Measurements from ENCODE around the gene ETS2. TPM values are rescaled to one million over a fixed set of nuclear protein-coding genes. Genes with fewer than 3 reads are reported as not detected.
"Not testable (repeated sequence)": the region's sequence is repeated elsewhere in the genome, so short reads cannot be mapped to it uniquely, and the experiment has no call there.

The ETS2 gene
- total RNA-seq, 1 donor from 2014 or later, result 20.9 TPM

- no peak overlapping the region for H3K9ac ChIP-seq (ENCODE audit: low read depth in 1 of 3, low read length in 3 of 3)
- H3K4me1 ChIP-seq (ENCODE audit: control insufficient read depth in 3 of 3, insufficient read depth in 3 of 3, low read length in 3 of 3), result peaks cover 11 to 20% (median 13%) of the 10 kb centered on the region in 3 donors
- no peak overlapping the region for H3K4me3 ChIP-seq (ENCODE audit: low read length in 3 of 3)
- H3K27ac ChIP-seq (ENCODE audit: low read depth, low read length), result peak overlapping the region; percentile 61
- H3K27me3 ChIP-seq (ENCODE audit: control insufficient read depth in 3 of 3, insufficient read depth in 3 of 3, low read length in 3 of 3), result no peaks in the 10 kb centered on the region
- H3K9me3 ChIP-seq (ENCODE audit: control insufficient read depth in 3 of 3, low read length in 3 of 3), result no peaks in the 10 kb centered on the region
- H3K36me3 ChIP-seq (ENCODE audit: control insufficient read depth in 3 of 3, insufficient read depth in 3 of 3, low read length in 3 of 3), result peaks cover 57 to 65% (median 64%) of the 10 kb centered on the region in 3 donors
These were observed 17.1 kb downstream of the ETS2 start for GRCh38 chr21:38822778-38823238.

- H3K4me3 ChIP-seq (ENCODE audit: low read length in 3 of 3), result no peak overlapping the region
- peaks cover 11 to 20% (median 13%) of the 10 kb centered on the region in 3 donors for H3K4me1 ChIP-seq (ENCODE audit: control insufficient read depth in 3 of 3, insufficient read depth in 3 of 3, low read length in 3 of 3)
- H3K36me3 ChIP-seq (ENCODE audit: control insufficient read depth in 3 of 3, insufficient read depth in 3 of 3, low read length in 3 of 3), result peaks cover 48 to 56% (median 55%) of the 10 kb centered on the region in 3 donors
- no peaks in the 10 kb centered on the region for H3K27me3 ChIP-seq (ENCODE audit: control insufficient read depth in 3 of 3, insufficient read depth in 3 of 3, low read length in 3 of 3)
- peak overlapping the region; percentile 41 for H3K27ac ChIP-seq (ENCODE audit: low read depth, low read length)
- no peaks in the 10 kb centered on the region for H3K9me3 ChIP-seq (ENCODE audit: control insufficient read depth in 3 of 3, low read length in 3 of 3)
- H3K9ac ChIP-seq (ENCODE audit: low read depth in 1 of 3, low read length in 3 of 3), result no peak overlapping the region
These were observed 18.0 kb downstream of the ETS2 start for GRCh38 chr21:38823737-38824123.

- Histone ChIP-seq H3K4me1 (ENCODE audit: control insufficient read depth in 3 of 3, insufficient read depth in 3 of 3, low read length in 3 of 3) (peaks cover 11 to 20% (median 13%) of the 10 kb centered on the region in 3 donors), H3K9ac (ENCODE audit: low read depth in 1 of 3, low read length in 3 of 3) (peak overlapping the region in 1 of 3 donors; percentile 18), H3K27ac (ENCODE audit: low read depth, low read length) (peak overlapping the region; percentile 41), H3K4me3 (ENCODE audit: low read length in 3 of 3) (no peak overlapping the region), H3K27me3 (ENCODE audit: control insufficient read depth in 3 of 3, insufficient read depth in 3 of 3, low read length in 3 of 3) (no peaks in the 10 kb centered on the region), H3K9me3 (ENCODE audit: control insufficient read depth in 3 of 3, low read length in 3 of 3) (no peaks in the 10 kb centered on the region), H3K36me3 (ENCODE audit: control insufficient read depth in 3 of 3, insufficient read depth in 3 of 3, low read length in 3 of 3) (peaks cover 42 to 50% (median 49%) of the 10 kb centered on the region in 3 donors)
These were observed 18.5 kb downstream of the ETS2 start for GRCh38 chr21:38824124-38824822.

GRCh38 chr21:38825269-38825668 lies 19.5 kb downstream of the ETS2 start:
- no peak overlapping the region for H3K9ac ChIP-seq (ENCODE audit: low read depth in 1 of 3, low read length in 3 of 3)
- H3K4me1 ChIP-seq (ENCODE audit: control insufficient read depth in 3 of 3, insufficient read depth in 3 of 3, low read length in 3 of 3), result peaks cover 11 to 20% (median 13%) of the 10 kb centered on the region in 3 donors
- H3K4me3 ChIP-seq (ENCODE audit: low read length in 3 of 3), result no peak overlapping the region
- H3K27me3 ChIP-seq (ENCODE audit: control insufficient read depth in 3 of 3, insufficient read depth in 3 of 3, low read length in 3 of 3), result no peaks in the 10 kb centered on the region
- H3K36me3 ChIP-seq (ENCODE audit: control insufficient read depth in 3 of 3, insufficient read depth in 3 of 3, low read length in 3 of 3), result peaks cover 33 to 40% (median 39%) of the 10 kb centered on the region in 3 donors
- no peak overlapping the region for H3K27ac ChIP-seq (ENCODE audit: low read depth, low read length)
- H3K9me3 ChIP-seq (ENCODE audit: control insufficient read depth in 3 of 3, low read length in 3 of 3), result no peaks in the 10 kb centered on the region

GRCh38 chr21:38825921-38826320 lies 20.2 kb downstream of the ETS2 start:
- no peak overlapping the region for H3K4me3 ChIP-seq (ENCODE audit: low read length in 3 of 3)
- H3K9me3 ChIP-seq (ENCODE audit: control insufficient read depth in 3 of 3, low read length in 3 of 3), result no peaks in the 10 kb centered on the region
- H3K27ac ChIP-seq (ENCODE audit: low read depth, low read length), result no peak overlapping the region

GRCh38 chr21:38828111-38828510 lies 22.4 kb downstream of the ETS2 start:
- H3K27ac ChIP-seq (ENCODE audit: low read depth, low read length); H3K4me1 ChIP-seq (ENCODE audit: control insufficient read depth in 3 of 3, insufficient read depth in 3 of 3, low read length in 3 of 3); H3K27me3 ChIP-seq (ENCODE audit: control insufficient read depth in 3 of 3, insufficient read depth in 3 of 3, low read length in 3 of 3); H3K9me3 ChIP-seq (ENCODE audit: control insufficient read depth in 3 of 3, low read length in 3 of 3); H3K9ac ChIP-seq (ENCODE audit: low read depth in 1 of 3, low read length in 3 of 3); H3K4me3 ChIP-seq (ENCODE audit: low read length in 3 of 3): not testable (repeated sequence)
- peaks cover 5 to 13% (median 11%) of the 10 kb centered on the region in 3 donors for H3K36me3 ChIP-seq (ENCODE audit: control insufficient read depth in 3 of 3, insufficient read depth in 3 of 3, low read length in 3 of 3)

More at GRCh38 chr21:38825921-38826320, 20.2 kb downstream of the ETS2 start:
- Histone ChIP-seq H3K27me3 (ENCODE audit: control insufficient read depth in 3 of 3, insufficient read depth in 3 of 3, low read length in 3 of 3) (no peaks in the 10 kb centered on the region), H3K9ac (ENCODE audit: low read depth in 1 of 3, low read length in 3 of 3) (no peak overlapping the region), H3K4me1 (ENCODE audit: control insufficient read depth in 3 of 3, insufficient read depth in 3 of 3, low read length in 3 of 3) (peaks cover 9 to 16% (median 10%) of the 10 kb centered on the region in 3 donors), H3K36me3 (ENCODE audit: control insufficient read depth in 3 of 3, insufficient read depth in 3 of 3, low read length in 3 of 3) (peaks cover 27 to 34% (median 33%) of the 10 kb centered on the region in 3 donors)

GRCh38 chr21:38830671-38831525 lies 25.2 kb downstream of the ETS2 start:
- Histone ChIP-seq H3K27me3 (ENCODE audit: control insufficient read depth in 3 of 3, insufficient read depth in 3 of 3, low read length in 3 of 3) (no peaks in the 10 kb centered on the region), H3K4me1 (ENCODE audit: control insufficient read depth in 3 of 3, insufficient read depth in 3 of 3, low read length in 3 of 3) (peaks cover 0 to 8% (median 7%) of the 10 kb centered on the region in 3 donors), H3K36me3 (ENCODE audit: control insufficient read depth in 3 of 3, insufficient read depth in 3 of 3, low read length in 3 of 3) (no peaks in the 10 kb centered on the region), H3K9me3 (ENCODE audit: control insufficient read depth in 3 of 3, low read length in 3 of 3) (no peaks in the 10 kb centered on the region), H3K9ac (ENCODE audit: low read depth in 1 of 3, low read length in 3 of 3) (no peak overlapping the region), H3K4me3 (ENCODE audit: low read length in 3 of 3) (no peak overlapping the region), H3K27ac (ENCODE audit: low read depth, low read length) (no peak overlapping the region)

GRCh38 chr21:38831526-38832467 lies 26.1 kb downstream of the ETS2 start:
- H3K4me1 ChIP-seq (ENCODE audit: control insufficient read depth in 3 of 3, insufficient read depth in 3 of 3, low read length in 3 of 3), result peaks cover 0 to 8% (median 7%) of the 10 kb centered on the region in 3 donors
- H3K4me3 ChIP-seq (ENCODE audit: low read length in 3 of 3), result no peak overlapping the region
- H3K9me3 ChIP-seq (ENCODE audit: control insufficient read depth in 3 of 3, low read length in 3 of 3), result no peaks in the 10 kb centered on the region
- H3K9ac ChIP-seq (ENCODE audit: low read depth in 1 of 3, low read length in 3 of 3), result no peak overlapping the region
- H3K27ac ChIP-seq (ENCODE audit: low read depth, low read length), result peak overlapping the region; percentile 30
- H3K36me3 ChIP-seq (ENCODE audit: control insufficient read depth in 3 of 3, insufficient read depth in 3 of 3, low read length in 3 of 3), result no peaks in the 10 kb centered on the region
- no peaks in the 10 kb centered on the region for H3K27me3 ChIP-seq (ENCODE audit: control insufficient read depth in 3 of 3, insufficient read depth in 3 of 3, low read length in 3 of 3)

- no peaks in the 10 kb centered on the region for H3K9me3 ChIP-seq (ENCODE audit: control insufficient read depth in 3 of 3, low read length in 3 of 3)
- peaks cover 0 to 8% (median 7%) of the 10 kb centered on the region in 3 donors for H3K4me1 ChIP-seq (ENCODE audit: control insufficient read depth in 3 of 3, insufficient read depth in 3 of 3, low read length in 3 of 3)
- H3K36me3 ChIP-seq (ENCODE audit: control insufficient read depth in 3 of 3, insufficient read depth in 3 of 3, low read length in 3 of 3), result no peaks in the 10 kb centered on the region
- H3K4me3 ChIP-seq (ENCODE audit: low read length in 3 of 3), result no peak overlapping the region
- H3K27ac ChIP-seq (ENCODE audit: low read depth, low read length), result no peak overlapping the region
- no peak overlapping the region for H3K9ac ChIP-seq (ENCODE audit: low read depth in 1 of 3, low read length in 3 of 3)
- H3K27me3 ChIP-seq (ENCODE audit: control insufficient read depth in 3 of 3, insufficient read depth in 3 of 3, low read length in 3 of 3), result no peaks in the 10 kb centered on the region
These were observed 26.9 kb downstream of the ETS2 start for GRCh38 chr21:38832664-38833063.

Measured in skeletal muscle tissue (tissue), 4 donors.